HepG2 (cell line): Measurements from ENCODE around the gene RAN. TPM values are rescaled to one million over a fixed set of nuclear protein-coding genes. Genes with fewer than 3 reads are reported as not detected.

Experiments
- ATRX ChIP-seq: sonication (generic); formaldehyde crosslinking; IDR thresholded peaks from 2 replicates; pipeline ENCODE4 v1.4.0; 2020; ENCODE audit warnings: missing genetic modification reagents, borderline replicate concordance
- IKZF4 ChIP-seq: sonication (generic); formaldehyde crosslinking; IDR thresholded peaks from 2 replicates; pipeline ENCODE4 v1.5.1; 2020; ENCODE audit warnings: borderline replicate concordance, mild to moderate bottlenecking, low read depth, missing genetic modification reagents; ENCODE audit errors: not compliant biosample characterization
- MLLT10 ChIP-seq: sonication (generic); formaldehyde crosslinking; IDR thresholded peaks from 2 replicates; pipeline ENCODE4 v1.4.0; 2020; ENCODE audit warnings: missing genetic modification reagents
- MYNN ChIP-seq: sonication (generic); formaldehyde crosslinking; IDR thresholded peaks from 2 replicates; pipeline ENCODE4 v1.4.0; 2020; ENCODE audit warnings: mild to moderate bottlenecking, low read depth, missing genetic modification reagents
- NCOA5 ChIP-seq: sonication (generic); formaldehyde crosslinking; IDR thresholded peaks from 2 replicates; pipeline ENCODE4 v1.4.0; 2020; ENCODE audit warnings: missing genetic modification reagents
- PAWR ChIP-seq: sonication (generic); formaldehyde crosslinking; IDR thresholded peaks from 2 replicates; pipeline ENCODE4 v1.4.0; 2020; ENCODE audit warnings: missing genetic modification reagents, mild to moderate bottlenecking, borderline replicate concordance
- RARA ChIP-seq: IDR thresholded peaks from 2 replicates; pipeline ENCODE4 v1.6.1; 2016; ENCODE audit warnings: missing genetic modification reagents, missing compliant biosample characterization
- TEF ChIP-seq: sonication (generic); formaldehyde crosslinking; IDR thresholded peaks from 2 replicates; pipeline ENCODE4 v1.5.0; 2020; ENCODE audit warnings: missing genetic modification reagents
- THYN1 ChIP-seq: sonication (generic); formaldehyde crosslinking; IDR thresholded peaks from 2 replicates; pipeline ENCODE4 v1.8.1; 2023; ENCODE audit warnings: low read depth, mild to moderate bottlenecking, moderate library complexity, missing genetic modification reagents, borderline replicate concordance
- U2AF2 ChIP-seq: fragments of 200-400 bp; formaldehyde crosslinking; IDR thresholded peaks from 2 replicates; pipeline ENCODE4 v1.6.1; 2017; ENCODE audit warnings: low read depth, mild to moderate bottlenecking, low read length
- ZNF20 ChIP-seq: sonication (generic); formaldehyde crosslinking; IDR thresholded peaks from 2 replicates; pipeline ENCODE4 v1.4.0; 2020; ENCODE audit warnings: mild to moderate bottlenecking, moderate library complexity, missing genetic modification reagents
- ZNF207 ChIP-seq: fragments of 450-650 bp; IDR thresholded peaks from 2 replicates; pipeline ENCODE4 v1.6.1; 2016; ENCODE audit warnings: antibody characterized with exemption, borderline replicate concordance
- ZNF280B ChIP-seq: sonication (generic); formaldehyde crosslinking; IDR thresholded peaks from 2 replicates; pipeline ENCODE4 v1.5.0; 2020; ENCODE audit warnings: missing genetic modification reagents, mild to moderate bottlenecking, borderline replicate concordance
- ZNF362 ChIP-seq: sonication (generic); formaldehyde crosslinking; IDR thresholded peaks from 2 replicates; pipeline ENCODE4 v1.4.0; 2020; ENCODE audit warnings: missing genetic modification reagents, mild to moderate bottlenecking, borderline replicate concordance
- ZNF543 ChIP-seq: sonication (generic); formaldehyde crosslinking; IDR thresholded peaks from 2 replicates; pipeline ENCODE4 v1.4.0; 2020; ENCODE audit warnings: mild to moderate bottlenecking, missing genetic modification reagents
- polyA plus RNA-seq, 8 experiments: library from polyadenylated mRNA; depleted of rRNA in 3 of 8; stranded (reverse) in 7 of 8; unstranded in 1 of 8; fragments of >200 nt; fragmentation: Illumina TruSeq in 4 of 8; extraction: Trizol in 4 of 8; gene quantifications; 2 replicates each; pipeline versions ENCODE4 v1.2.1 to v1.2.3, GENCODE V29; 2011 to 2016; ENCODE audit warnings: low read depth in 4 of 8, missing spikeins in 1 of 8, mixed read lengths in 1 of 8; ENCODE audit not compliant: insufficient read depth in 1 of 8
- total RNA-seq, 5 experiments: library from RNA; depleted of rRNA; stranded (reverse); fragments of >200 nt; fragmentation: Illumina TruSeq; extraction: Trizol; gene quantifications; 2 replicates each; pipeline ENCODE4 v1.2.3, GENCODE V29; 2016; ENCODE audit warnings: low read depth in 1 of 5
- TF ChIP-seq, protein P1 (sequence below): sonication (generic); formaldehyde crosslinking; IDR thresholded peaks from 2 replicates; pipeline ENCODE4 v1.9.0; 2021; ENCODE audit warnings: missing genetic modification reagents, borderline replicate concordance
- TF ChIP-seq, protein P2 (sequence below): sonication (generic); formaldehyde crosslinking; IDR thresholded peaks from 2 replicates; pipeline ENCODE4 v1.5.0; 2020; ENCODE audit warnings: mild to moderate bottlenecking, missing genetic modification reagents, borderline replicate concordance
- TF ChIP-seq, protein P3 (sequence below): sonication (generic); formaldehyde crosslinking; IDR thresholded peaks from 2 replicates; pipeline ENCODE4 v1.8.1; 2022; ENCODE audit warnings: mild to moderate bottlenecking, missing genetic modification reagents

Gene RAN
- total and polyA plus RNA-seq, 2 of the 13 experiments (the other 11 are each of a cell fraction or from before 2014, with no cell fraction given), result 1,335 to 1,630 TPM

- TF ChIP-seq MLLT10 (CRISPR knock-in tag) (no peak), RARA (CRISPR knock-in tag) (no peak), MYNN (CRISPR knock-in tag) (no peak), TEF (CRISPR knock-in tag) (no peak; the same call in 1 of the 2 replicates), ZNF207 (no peak), ZNF362 (CRISPR knock-in tag) (no peak), ZNF280B (CRISPR knock-in tag) (no peak; the same call in 1 of the 2 replicates), NCOA5 (CRISPR knock-in tag) (no peak), ZNF543 (CRISPR knock-in tag) (no peak), IKZF4 (peak; percentile 66), U2AF2 (no peak), THYN1 (CRISPR knock-in tag) (no peak), ZNF20 (CRISPR knock-in tag) (no peak), PAWR (CRISPR knock-in tag) (no peak), ATRX (CRISPR knock-in tag) (no peak)
- TF ChIP-seq, protein P1, sequence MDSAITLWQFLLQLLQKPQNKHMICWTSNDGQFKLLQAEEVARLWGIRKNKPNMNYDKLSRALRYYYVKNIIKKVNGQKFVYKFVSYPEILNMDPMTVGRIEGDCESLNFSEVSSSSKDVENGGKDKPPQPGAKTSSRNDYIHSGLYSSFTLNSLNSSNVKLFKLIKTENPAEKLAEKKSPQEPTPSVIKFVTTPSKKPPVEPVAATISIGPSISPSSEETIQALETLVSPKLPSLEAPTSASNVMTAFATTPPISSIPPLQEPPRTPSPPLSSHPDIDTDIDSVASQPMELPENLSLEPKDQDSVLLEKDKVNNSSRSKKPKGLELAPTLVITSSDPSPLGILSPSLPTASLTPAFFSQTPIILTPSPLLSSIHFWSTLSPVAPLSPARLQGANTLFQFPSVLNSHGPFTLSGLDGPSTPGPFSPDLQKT (CRISPR knock-in tag), result no peak
- TF ChIP-seq, protein P2, sequence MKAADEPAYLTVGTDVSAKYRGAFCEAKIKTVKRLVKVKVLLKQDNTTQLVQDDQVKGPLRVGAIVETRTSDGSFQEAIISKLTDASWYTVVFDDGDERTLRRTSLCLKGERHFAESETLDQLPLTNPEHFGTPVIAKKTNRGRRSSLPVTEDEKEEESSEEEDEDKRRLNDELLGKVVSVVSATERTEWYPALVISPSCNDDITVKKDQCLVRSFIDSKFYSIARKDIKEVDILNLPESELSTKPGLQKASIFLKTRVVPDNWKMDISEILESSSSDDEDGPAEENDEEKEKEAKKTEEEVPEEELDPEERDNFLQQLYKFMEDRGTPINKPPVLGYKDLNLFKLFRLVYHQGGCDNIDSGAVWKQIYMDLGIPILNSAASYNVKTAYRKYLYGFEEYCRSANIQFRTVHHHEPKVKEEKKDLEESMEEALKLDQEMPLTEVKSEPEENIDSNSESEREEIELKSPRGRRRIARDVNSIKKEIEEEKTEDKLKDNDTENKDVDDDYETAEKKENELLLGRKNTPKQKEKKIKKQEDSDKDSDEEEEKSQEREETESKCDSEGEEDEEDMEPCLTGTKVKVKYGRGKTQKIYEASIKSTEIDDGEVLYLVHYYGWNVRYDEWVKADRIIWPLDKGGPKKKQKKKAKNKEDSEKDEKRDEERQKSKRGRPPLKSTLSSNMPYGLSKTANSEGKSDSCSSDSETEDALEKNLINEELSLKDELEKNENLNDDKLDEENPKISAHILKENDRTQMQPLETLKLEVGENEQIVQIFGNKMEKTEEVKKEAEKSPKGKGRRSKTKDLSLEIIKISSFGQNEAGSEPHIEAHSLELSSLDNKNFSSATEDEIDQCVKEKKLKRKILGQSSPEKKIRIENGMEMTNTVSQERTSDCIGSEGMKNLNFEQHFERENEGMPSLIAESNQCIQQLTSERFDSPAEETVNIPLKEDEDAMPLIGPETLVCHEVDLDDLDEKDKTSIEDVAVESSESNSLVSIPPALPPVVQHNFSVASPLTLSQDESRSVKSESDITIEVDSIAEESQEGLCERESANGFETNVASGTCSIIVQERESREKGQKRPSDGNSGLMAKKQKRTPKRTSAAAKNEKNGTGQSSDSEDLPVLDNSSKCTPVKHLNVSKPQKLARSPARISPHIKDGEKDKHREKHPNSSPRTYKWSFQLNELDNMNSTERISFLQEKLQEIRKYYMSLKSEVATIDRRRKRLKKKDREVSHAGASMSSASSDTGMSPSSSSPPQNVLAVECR, result peak; percentile 42; the same call in 1 of the 2 replicates
- TF ChIP-seq, protein P3, sequence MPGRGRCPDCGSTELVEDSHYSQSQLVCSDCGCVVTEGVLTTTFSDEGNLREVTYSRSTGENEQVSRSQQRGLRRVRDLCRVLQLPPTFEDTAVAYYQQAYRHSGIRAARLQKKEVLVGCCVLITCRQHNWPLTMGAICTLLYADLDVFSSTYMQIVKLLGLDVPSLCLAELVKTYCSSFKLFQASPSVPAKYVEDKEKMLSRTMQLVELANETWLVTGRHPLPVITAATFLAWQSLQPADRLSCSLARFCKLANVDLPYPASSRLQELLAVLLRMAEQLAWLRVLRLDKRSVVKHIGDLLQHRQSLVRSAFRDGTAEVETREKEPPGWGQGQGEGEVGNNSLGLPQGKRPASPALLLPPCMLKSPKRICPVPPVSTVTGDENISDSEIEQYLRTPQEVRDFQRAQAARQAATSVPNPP (CRISPR knock-in tag), result no peak
Measured at GRCh38 chr12:130871286-130872178, at the start of gene RAN (continued).
